Stimulated activated CD4-positive, alpha-beta T cell treated with anti-CD3 and anti-CD28 coated beads, TNF-alpha, amount 100 ng/mL, for 48 hours (primary cell): Measurements from ENCODE around the gene CENPP.

ENCODE experiments used
- DNase-seq, 3 donors: peaks; one replicate each; pipeline ENCODE4 v3.0.0-alpha.2; 2020; ENCODE audit warnings: low read depth in 3 of 3

The CENPP gene

GRCh38 chr9:92313624-92314012, 12.1 kb upstream of the CENPP start:
- no peak for DNase-seq

GRCh38 chr9:92315456-92315855, 10.3 kb upstream of the CENPP start:
- no peak for DNase-seq

GRCh38 chr9:92324431-92324830, 1.3 kb upstream of the CENPP start:
- DNase-seq = no peak

- DNase-seq = peak in 1 of 3 donors; percentile 51
These were observed 874 bp upstream of the CENPP start for GRCh38 chr9:92324889-92325268.

- no peak for DNase-seq
These were observed 293 bp downstream of the CENPP start for GRCh38 chr9:92325991-92326500.

GRCh38 chr9:92327283-92327850, 1.6 kb downstream of the CENPP start:
- no peak for DNase-seq

GRCh38 chr9:92328225-92328624, 2.5 kb downstream of the CENPP start:
- DNase-seq = no peak

- DNase-seq = no peak
These were observed 7.0 kb downstream of the CENPP start for GRCh38 chr9:92332577-92333281.

GRCh38 chr9:92333282-92333634, 7.5 kb downstream of the CENPP start:
- DNase-seq = no peak

- no peak for DNase-seq
These were observed 15.8 kb downstream of the CENPP start for GRCh38 chr9:92341578-92341977.

- DNase-seq = no peak
These were observed 17.2 kb downstream of the CENPP start for GRCh38 chr9:92342825-92343488.

GRCh38 chr9:92345582-92345981, 19.8 kb downstream of the CENPP start:
- no peak for DNase-seq

- DNase-seq = no peak
These were observed 24.3 kb downstream of the CENPP start for GRCh38 chr9:92349771-92350739.

GRCh38 chr9:92350740-92351133, 25.0 kb downstream of the CENPP start:
- DNase-seq = no peak

- no peak for DNase-seq
These were observed 27.3 kb downstream of the CENPP start for GRCh38 chr9:92353051-92353450.

- no peak for DNase-seq
These were observed 33.7 kb downstream of the CENPP start for GRCh38 chr9:92359394-92359995.

GRCh38 chr9:92360083-92360482, 34.3 kb downstream of the CENPP start:
- no peak for DNase-seq

GRCh38 chr9:92369075-92369474, 43.3 kb downstream of the CENPP start:
- DNase-seq = no peak

GRCh38 chr9:92373167-92373566, 47.4 kb downstream of the CENPP start:
- DNase-seq = no peak

GRCh38 chr9:92377876-92378275, 52.1 kb downstream of the CENPP start:
- no peak for DNase-seq

- DNase-seq = no peak
These were observed 53.3 kb downstream of the CENPP start for GRCh38 chr9:92378865-92379560.
